ENCODE results near the gene MACROD1. TPM values are rescaled to one million over a fixed set of nuclear protein-coding genes. Genes with fewer than 3 reads are reported as not detected.

The MACROD1 gene
- polyA plus RNA-seq, 1 donor (not counting 4 experiments of a cell fraction or from before 2014, with no cell fraction given), result 4.6 TPM

DNA sequence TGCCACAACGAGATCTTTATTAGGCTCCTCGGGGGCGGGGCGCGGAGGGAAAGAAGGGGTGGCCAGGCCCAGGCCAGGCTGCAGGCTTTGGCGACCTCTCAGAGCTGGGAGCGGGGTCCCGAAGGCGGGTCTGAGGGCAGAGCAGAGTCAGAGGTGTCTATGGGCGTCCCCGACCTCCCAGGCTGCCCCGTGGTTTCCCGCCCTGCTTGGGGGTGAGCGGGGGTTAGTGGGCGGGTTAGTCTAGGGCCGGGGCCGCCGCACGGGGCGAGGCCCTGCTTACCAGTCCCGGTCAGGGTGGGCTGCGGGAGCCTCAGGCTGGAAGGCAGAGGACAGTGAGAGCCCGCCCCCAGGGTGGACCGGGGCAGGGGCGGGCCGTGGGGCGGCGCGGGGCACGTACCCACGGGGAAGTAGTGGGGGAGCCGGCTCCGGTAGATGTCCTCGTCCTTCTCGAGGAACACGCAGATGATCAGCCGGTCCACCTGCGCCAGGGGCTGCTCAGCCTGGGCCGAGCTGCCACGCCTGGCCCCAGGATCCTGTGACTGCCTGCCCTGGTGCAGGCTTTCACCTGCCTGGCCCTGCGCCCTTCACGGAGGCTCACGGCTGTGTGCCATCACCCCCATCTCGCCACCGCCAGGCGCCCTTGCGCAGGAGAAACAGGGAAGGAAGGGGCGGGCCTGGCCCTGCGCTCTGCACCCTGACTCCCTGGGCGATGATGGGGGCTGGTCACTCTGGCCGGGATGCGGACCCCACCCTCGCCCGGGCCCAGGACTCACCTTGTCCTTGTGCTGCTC, 167.2 kb downstream of the MACROD1 start:
- peaks cover 3% of the 10 kb centered on the region for H3K79me2 ChIP-seq (ENCODE audit: control insufficient read depth, insufficient read depth, low read length)
- H3K36me3 ChIP-seq (ENCODE audit: control insufficient read depth in 2 of 2, extremely low read depth in 1 of 2, insufficient read depth in 2 of 2, low read length in 2 of 2), result peaks cover 12 to 24% of the 10 kb centered on the region in 2 experiments
- no peak overlapping the region for H3K27ac ChIP-seq (ENCODE audit: control insufficient read depth, insufficient read depth, low read length)
- TF ChIP-seq, protein P1, sequence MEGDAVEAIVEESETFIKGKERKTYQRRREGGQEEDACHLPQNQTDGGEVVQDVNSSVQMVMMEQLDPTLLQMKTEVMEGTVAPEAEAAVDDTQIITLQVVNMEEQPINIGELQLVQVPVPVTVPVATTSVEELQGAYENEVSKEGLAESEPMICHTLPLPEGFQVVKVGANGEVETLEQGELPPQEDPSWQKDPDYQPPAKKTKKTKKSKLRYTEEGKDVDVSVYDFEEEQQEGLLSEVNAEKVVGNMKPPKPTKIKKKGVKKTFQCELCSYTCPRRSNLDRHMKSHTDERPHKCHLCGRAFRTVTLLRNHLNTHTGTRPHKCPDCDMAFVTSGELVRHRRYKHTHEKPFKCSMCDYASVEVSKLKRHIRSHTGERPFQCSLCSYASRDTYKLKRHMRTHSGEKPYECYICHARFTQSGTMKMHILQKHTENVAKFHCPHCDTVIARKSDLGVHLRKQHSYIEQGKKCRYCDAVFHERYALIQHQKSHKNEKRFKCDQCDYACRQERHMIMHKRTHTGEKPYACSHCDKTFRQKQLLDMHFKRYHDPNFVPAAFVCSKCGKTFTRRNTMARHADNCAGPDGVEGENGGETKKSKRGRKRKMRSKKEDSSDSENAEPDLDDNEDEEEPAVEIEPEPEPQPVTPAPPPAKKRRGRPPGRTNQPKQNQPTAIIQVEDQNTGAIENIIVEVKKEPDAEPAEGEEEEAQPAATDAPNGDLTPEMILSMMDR (optimal IDR thresholded peaks at IDR 0.05 in 1 of 3, IDR thresholded peaks at IDR 0.05 in 1 of 3, conservative IDR thresholded peaks at IDR 0.05 in 1 of 3; ENCODE audit: extremely low read depth in 1 of 3, insufficient read depth in 2 of 3, low read length in 3 of 3), result peak in 2 of 3 experiments; percentile 29 to 35
- TF ChIP-seq EZH2 (IDR thresholded peaks at IDR 0.05; ENCODE audit: low read length), result no peak
- no peak overlapping the region for H3K9ac ChIP-seq (ENCODE audit: control insufficient read depth, extremely low read depth, insufficient read depth, low read length)
- DNase-seq (ENCODE audit: low read depth, low spot score) (no peak), FAIRE-seq (no peak)
- H3K4me1 ChIP-seq (ENCODE audit: control insufficient read depth, extremely low read depth, insufficient read depth, low read length), result peaks cover 10% of the 10 kb centered on the region
- peaks cover 6% of the 10 kb centered on the region for H4K20me1 ChIP-seq (ENCODE audit: control insufficient read depth, extremely low read depth, insufficient read depth, low read length)
- no peaks in the 10 kb centered on the region for H3K9me3 ChIP-seq (ENCODE audit: control insufficient read depth, low read depth, low read length)
- H3K9me1 ChIP-seq (ENCODE audit: control insufficient read depth, extremely low read depth, insufficient read depth, low read length), result peaks cover 2% of the 10 kb centered on the region
- H2AFZ ChIP-seq (ENCODE audit: control insufficient read depth, low read length), result no peak overlapping the region
- H3K27me3 ChIP-seq (ENCODE audit: control insufficient read depth, extremely low read depth, insufficient read depth, low read length), result no peaks in the 10 kb centered on the region
- dilution Hi-C loops (cut with MboI; ENCODE audit: extremely low pct_ligation_motif_present, low sequenced_read_pairs), result no loop called here
- H3K4me3 ChIP-seq (ENCODE audit: control insufficient read depth in 2 of 3, extremely low read depth in 1 of 3, insufficient read depth in 2 of 3, low read depth in 1 of 3, low read length in 3 of 3), result no peak overlapping the region
- H3K4me2 ChIP-seq (ENCODE audit: control insufficient read depth, extremely low read depth, insufficient read depth, low read depth, low read length), result peak overlapping the region; percentile 16

DNA sequence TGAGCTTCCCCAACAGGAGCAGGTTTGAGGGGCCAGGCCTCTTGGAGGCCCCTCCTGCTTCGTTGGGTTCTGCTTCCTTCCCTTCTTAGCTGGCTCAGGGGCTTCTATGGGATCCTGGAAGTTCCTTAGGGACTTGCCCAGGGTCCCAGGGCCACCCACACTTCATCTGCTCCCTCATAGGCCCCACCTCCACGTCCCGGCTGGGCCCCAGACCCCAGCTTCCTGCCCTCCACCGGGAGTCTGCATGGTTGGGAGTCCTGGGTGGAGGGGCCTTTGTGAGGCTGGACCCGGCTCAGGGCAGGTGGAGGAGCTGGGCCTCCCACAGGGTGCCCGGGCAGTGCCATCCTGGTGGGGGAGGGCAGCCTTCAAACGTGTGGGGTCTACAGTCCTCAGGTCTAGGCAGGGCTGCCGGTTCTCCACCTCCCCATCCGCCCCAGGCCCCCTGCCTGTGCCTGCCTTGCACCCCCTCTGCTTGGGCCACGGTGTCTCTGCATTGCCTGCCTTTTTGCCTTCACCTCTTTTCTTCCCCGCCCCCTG, 168.0 kb downstream of the MACROD1 start:
- dilution Hi-C loops (cut with MboI; ENCODE audit: extremely low pct_ligation_motif_present, low sequenced_read_pairs), result no loop called here
- FAIRE-seq (no peak), DNase-seq (ENCODE audit: low read depth, low spot score) (no peak)
- Histone ChIP-seq H3K27me3 (ENCODE audit: control insufficient read depth, extremely low read depth, insufficient read depth, low read length) (no peaks in the 10 kb centered on the region), H3K4me1 (ENCODE audit: control insufficient read depth, extremely low read depth, insufficient read depth, low read length) (peaks cover 10% of the 10 kb centered on the region), H3K9me1 (ENCODE audit: control insufficient read depth, extremely low read depth, insufficient read depth, low read length) (peaks cover 2% of the 10 kb centered on the region), H2AFZ (ENCODE audit: control insufficient read depth, low read length) (no peak overlapping the region), H3K27ac (ENCODE audit: control insufficient read depth, insufficient read depth, low read length) (no peak overlapping the region), H3K9ac (ENCODE audit: control insufficient read depth, extremely low read depth, insufficient read depth, low read length) (no peak overlapping the region), H3K36me3 (ENCODE audit: control insufficient read depth in 2 of 2, extremely low read depth in 1 of 2, insufficient read depth in 2 of 2, low read length in 2 of 2) (peaks cover 12 to 27% of the 10 kb centered on the region in 2 experiments), H3K4me3 (ENCODE audit: control insufficient read depth in 2 of 3, extremely low read depth in 1 of 3, insufficient read depth in 2 of 3, low read depth in 1 of 3, low read length in 3 of 3) (no peak overlapping the region), H3K4me2 (ENCODE audit: control insufficient read depth, extremely low read depth, insufficient read depth, low read depth, low read length) (no peak overlapping the region), H3K9me3 (ENCODE audit: control insufficient read depth, low read depth, low read length) (no peaks in the 10 kb centered on the region), H3K79me2 (ENCODE audit: control insufficient read depth, insufficient read depth, low read length) (peaks cover 8% of the 10 kb centered on the region), H4K20me1 (ENCODE audit: control insufficient read depth, extremely low read depth, insufficient read depth, low read length) (peaks cover 8% of the 10 kb centered on the region)
- TF ChIP-seq, protein P1 (optimal IDR thresholded peaks at IDR 0.05 in 1 of 3, IDR thresholded peaks at IDR 0.05 in 1 of 3, conservative IDR thresholded peaks at IDR 0.05 in 1 of 3; ENCODE audit: extremely low read depth in 1 of 3, insufficient read depth in 2 of 3, low read length in 3 of 3), result no peak

Measured in keratinocyte (primary cell).